ENCODE data around the gene PACS1. TPM values are rescaled to one million over a fixed set of nuclear protein-coding genes. Genes with fewer than 3 reads are reported as not detected.

Gene PACS1
- total and polyA plus RNA-seq, 8 donors: 50.7 to 57.5 (median 54.9) TPM

DNA sequence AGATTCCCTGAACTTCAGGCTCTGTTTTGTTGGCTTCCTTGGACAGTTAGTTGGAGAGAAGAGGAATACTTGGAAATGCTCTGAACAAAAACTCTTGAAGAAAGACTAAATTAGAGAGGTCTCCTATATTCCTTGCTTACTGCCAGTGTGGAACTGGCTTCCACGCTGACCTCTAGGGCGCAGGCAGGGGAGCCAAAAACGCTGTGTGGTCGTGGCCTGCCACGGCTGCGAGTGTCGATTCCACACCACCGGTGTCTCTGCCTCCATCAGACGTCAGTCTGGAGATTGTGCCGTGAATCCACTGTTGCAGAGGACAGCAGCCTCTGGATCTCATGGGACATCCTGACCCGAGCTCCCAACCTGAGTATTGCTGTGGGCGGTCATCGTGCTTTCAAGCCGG, 160.9 kb downstream of the PACS1 start:
- TF ChIP-seq CTCF (IDR thresholded peaks at IDR 0.05): no peak
- intact Hi-C loops (cut with DNase I): no loop called here
- ATAC-seq: no peak
- no peaks in the 10 kb centered on the region for H3K9me3 ChIP-seq
- H3K4me1 ChIP-seq: no peaks in the 10 kb centered on the region
- no peak overlapping the region for H3K4me3 ChIP-seq
- DNase-seq: no peak
- H3K36me3 ChIP-seq: peaks cover 0 to 77% of the 10 kb centered on the region in 2 donors
- H3K27ac ChIP-seq: no peak overlapping the region
- H3K27me3 ChIP-seq: no peaks in the 10 kb centered on the region

DNA sequence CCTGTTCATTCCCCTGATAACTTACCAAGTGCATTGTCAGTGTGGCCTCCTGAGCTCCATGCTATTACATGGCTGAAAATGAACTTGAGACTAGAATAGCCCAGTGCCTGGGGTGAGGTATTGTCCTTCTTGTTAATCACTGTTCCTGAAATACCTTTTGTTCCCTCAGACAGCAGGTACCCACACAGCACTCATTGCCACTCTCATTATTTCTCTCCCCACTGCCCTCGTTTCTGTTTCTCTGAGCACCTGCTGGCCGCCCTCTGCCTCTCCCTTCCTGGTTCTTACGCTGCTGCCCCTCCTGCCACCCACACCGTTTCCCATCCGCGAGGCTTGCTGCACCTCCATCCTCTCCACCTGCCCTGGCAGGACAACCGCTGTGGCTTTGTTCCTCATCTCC, 161.5 kb downstream of the PACS1 start:
- no peaks in the 10 kb centered on the region for H3K4me1 ChIP-seq
- no peak overlapping the region for H3K27ac ChIP-seq
- intact Hi-C loops (cut with DNase I): no loop called here
- H3K36me3 ChIP-seq: peaks cover 0 to 83% of the 10 kb centered on the region in 2 donors
- no peaks in the 10 kb centered on the region for H3K27me3 ChIP-seq
- no peak for ATAC-seq
- no peak for TF ChIP-seq CTCF (IDR thresholded peaks at IDR 0.05)
- H3K9me3 ChIP-seq: no peaks in the 10 kb centered on the region
- no peak overlapping the region for H3K4me3 ChIP-seq
- DNase-seq: no peak

GRCh38 chr11:66232769-66233168, 162.7 kb downstream of the PACS1 start:
- H3K4me3 ChIP-seq: no peak overlapping the region
- no peak for DNase-seq
- no peak for TF ChIP-seq CTCF (IDR thresholded peaks at IDR 0.05)
- peaks cover 0 to 83% of the 10 kb centered on the region in 2 donors for H3K36me3 ChIP-seq
- intact Hi-C loops (cut with DNase I): no loop called here
- no peaks in the 10 kb centered on the region for H3K9me3 ChIP-seq
- no peak for ATAC-seq
- no peaks in the 10 kb centered on the region for H3K4me1 ChIP-seq
- no peaks in the 10 kb centered on the region for H3K27me3 ChIP-seq
- H3K27ac ChIP-seq: no peak overlapping the region

GRCh38 chr11:66233301-66233700, 163.2 kb downstream of the PACS1 start:
- TF ChIP-seq CTCF (IDR thresholded peaks at IDR 0.05): no peak
- H3K36me3 ChIP-seq: peaks cover 0 to 82% of the 10 kb centered on the region in 2 donors
- no peak overlapping the region for H3K27ac ChIP-seq
- no peak for ATAC-seq
- H3K4me1 ChIP-seq: no peaks in the 10 kb centered on the region
- DNase-seq: no peak
- no peaks in the 10 kb centered on the region for H3K9me3 ChIP-seq
- intact Hi-C loops (cut with DNase I): no loop called here
- no peaks in the 10 kb centered on the region for H3K27me3 ChIP-seq
- no peak overlapping the region for H3K4me3 ChIP-seq

DNA sequence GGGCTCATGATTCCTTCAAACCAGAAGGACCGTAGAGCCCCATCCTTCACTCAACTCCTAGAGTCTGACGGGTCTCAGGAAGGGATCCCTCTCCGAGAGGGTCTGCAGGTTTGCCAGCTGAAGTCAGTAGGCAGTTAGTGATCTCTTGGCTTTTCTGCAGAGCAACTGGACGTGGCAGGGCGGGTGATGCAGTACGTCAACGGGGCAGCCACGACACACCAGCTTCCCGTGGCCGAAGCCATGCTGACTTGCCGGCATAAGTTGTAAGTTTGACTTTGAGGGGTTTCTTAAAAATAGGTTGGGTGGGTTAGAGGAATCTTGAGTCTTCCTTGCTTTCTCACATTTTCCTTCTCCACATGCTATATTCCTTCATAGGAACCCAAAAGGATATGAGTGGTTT, 165.1 kb downstream of the PACS1 start:
- Histone ChIP-seq H3K27me3 (no peaks in the 10 kb centered on the region), H3K9me3 (no peaks in the 10 kb centered on the region), H3K4me3 (no peak overlapping the region), H3K36me3 (peaks cover 0 to 97% of the 10 kb centered on the region in 2 donors), H3K27ac (no peak overlapping the region), H3K4me1 (no peaks in the 10 kb centered on the region)
- no peak for TF ChIP-seq CTCF (IDR thresholded peaks at IDR 0.05)
- DNase-seq (no peak), ATAC-seq (no peak)
- intact Hi-C loops (cut with DNase I): no loop called here
